GM21529 (cell line): Measurements from ENCODE around the gene TNFSF11.

Experiments
- ATAC-seq: cut with Tn5 transposase; IDR thresholded peaks from one replicate; pipeline ENCODE4 v1.9.1; 2021; ENCODE audit not compliant: unreplicated experiment

Gene TNFSF11

GRCh38 chr13:42574011-42574410, at the start of gene TNFSF11:
TSS of gene TNFSF11 (plus strand) at chr13:42574152. CDS start at chr13:42574304, 152 bp downstream.
- ATAC-seq = peak; percentile 30

GRCh38 chr13:42524487-42525034, 49.4 kb upstream of the TNFSF11 start:
- ATAC-seq = peak; percentile 73

- ATAC-seq = peak; percentile 7
These were observed 48.9 kb upstream of the TNFSF11 start for GRCh38 chr13:42525035-42525504.

- ATAC-seq = no peak
These were observed 47.7 kb upstream of the TNFSF11 start for GRCh38 chr13:42526276-42526675.

GRCh38 chr13:42526804-42527203, 47.1 kb upstream of the TNFSF11 start:
- ATAC-seq = no peak

GRCh38 chr13:42532561-42533335, 41.2 kb upstream of the TNFSF11 start:
- ATAC-seq = no peak

GRCh38 chr13:42533336-42533591, 40.7 kb upstream of the TNFSF11 start:
- no peak for ATAC-seq

GRCh38 chr13:42534785-42535184, 39.2 kb upstream of the TNFSF11 start:
- ATAC-seq = no peak

- ATAC-seq = no peak
These were observed 35.0 kb upstream of the TNFSF11 start for GRCh38 chr13:42538996-42539395.

- no peak for ATAC-seq
These were observed 34.3 kb upstream of the TNFSF11 start for GRCh38 chr13:42539670-42540069.

- ATAC-seq = no peak
These were observed 30.6 kb upstream of the TNFSF11 start for GRCh38 chr13:42543215-42543797.

- ATAC-seq = no peak
These were observed 29.6 kb upstream of the TNFSF11 start for GRCh38 chr13:42544246-42544926.

GRCh38 chr13:42545842-42546241, 28.1 kb upstream of the TNFSF11 start:
- ATAC-seq = no peak

- no peak for ATAC-seq
These were observed 26.3 kb upstream of the TNFSF11 start for GRCh38 chr13:42547612-42548011.

- peak; percentile 96 for ATAC-seq
These were observed 25.0 kb upstream of the TNFSF11 start for GRCh38 chr13:42548731-42549551.

- no peak for ATAC-seq
These were observed 24.4 kb upstream of the TNFSF11 start for GRCh38 chr13:42549552-42549936.

- no peak for ATAC-seq
These were observed 22.3 kb upstream of the TNFSF11 start for GRCh38 chr13:42551611-42552010.

GRCh38 chr13:42553098-42554046, 20.6 kb upstream of the TNFSF11 start:
- no peak for ATAC-seq

GRCh38 chr13:42559057-42559456, 14.9 kb upstream of the TNFSF11 start:
- ATAC-seq = no peak
